Fibroblast of lung (primary cell): ENCODE results near the gene SEC31A. TPM values are rescaled to one million over a fixed set of nuclear protein-coding genes. Genes with fewer than 3 reads are reported as not detected.

Experiments used
- DNase-seq, 2 donors: peaks; one replicate each; pipeline versions ENCODE4 v3.0.0 to v3.0.0-alpha.2; 2010; ENCODE audit warnings: low read depth in 2 of 2
- H2AFZ ChIP-seq: 2 replicates; pipeline ENCODE4 v1.5.1; 2012; ENCODE audit warnings: low read length, control low read depth, inconsistent platforms
- H3K27ac ChIP-seq: 2 replicates; pipeline ENCODE4 v1.5.1; 2011; ENCODE audit warnings: low read length, control low read depth; ENCODE audit not compliant: insufficient read depth
- H3K27me3 ChIP-seq: 2 replicates; pipeline ENCODE4 v1.5.1; 2011; ENCODE audit warnings: mild to moderate bottlenecking, low read length; ENCODE audit not compliant: control insufficient read depth, insufficient read depth
- H3K36me3 ChIP-seq: 2 replicates; pipeline ENCODE4 v1.5.1; 2011; ENCODE audit warnings: low read length; ENCODE audit not compliant: control insufficient read depth, insufficient read depth
- H3K4me1 ChIP-seq: 2 replicates; pipeline ENCODE4 v1.5.1; 2011; ENCODE audit warnings: low read length; ENCODE audit not compliant: control insufficient read depth, insufficient read depth; ENCODE audit errors: extremely low read depth
- H3K4me2 ChIP-seq: 2 replicates; pipeline ENCODE4 v1.5.1; 2011; ENCODE audit warnings: low read length, control low read depth; ENCODE audit not compliant: insufficient read depth; ENCODE audit errors: extremely low read depth
- H3K4me3 ChIP-seq, 4 experiments: fragments of 200-600 bp in 1 of 4; sonication (generic) in 1 of 4; replicated peaks in 1 of 4; 2 replicates each; pipeline ENCODE4 v1.5.1; 2011 to 2016; ENCODE audit warnings: low read length in 4 of 4, low read depth in 3 of 4, mild to moderate bottlenecking in 3 of 4, control low read depth in 2 of 4, inconsistent platforms in 1 of 4, mixed read lengths in 1 of 4; ENCODE audit not compliant: insufficient read depth in 1 of 4; ENCODE audit errors: control extremely low read depth in 1 of 4
- H3K79me2 ChIP-seq: 2 replicates; pipeline ENCODE4 v1.5.1; 2012; ENCODE audit warnings: mild to moderate bottlenecking, low read length, inconsistent platforms; ENCODE audit not compliant: control insufficient read depth, insufficient read depth
- H3K9ac ChIP-seq: 2 replicates; pipeline ENCODE4 v1.5.1; 2011; ENCODE audit warnings: mild to moderate bottlenecking, low read length, control low read depth; ENCODE audit not compliant: insufficient read depth
- H3K9me3 ChIP-seq: 2 replicates; pipeline ENCODE4 v1.5.1; 2012; ENCODE audit warnings: low read depth, low read length; ENCODE audit not compliant: control insufficient read depth, insufficient read depth
- H4K20me1 ChIP-seq: 2 replicates; pipeline ENCODE4 v1.5.1; 2011; ENCODE audit warnings: low read length; ENCODE audit not compliant: control insufficient read depth, insufficient read depth; ENCODE audit errors: extremely low read depth
- CTCF ChIP-seq, 2 donors: IDR thresholded peaks in 1 of 2; conservative IDR thresholded peaks in 1 of 2; 1 replicate in 1 of 2; 2 replicates in 1 of 2; pipeline ENCODE4 v1.5.1; 2011 to 2012; ENCODE audit warnings: low read length in 2 of 2, control low read depth in 1 of 2, inconsistent platforms in 1 of 2, low read depth in 1 of 2, mild to moderate bottlenecking in 1 of 2
- EZH2 ChIP-seq: IDR thresholded peaks from 2 replicates; pipeline ENCODE4 v1.5.1; 2012; ENCODE audit warnings: low read length, control low read depth, mild to moderate bottlenecking; ENCODE audit errors: missing control alignments
- polyA plus RNA-seq, 2 donors: library from polyadenylated mRNA; depleted of rRNA in 1 of 2; stranded (reverse) in 1 of 2; unstranded in 1 of 2; fragments of >200 nt; gene quantifications; 2 replicates each; pipeline ENCODE4 v1.2.1, GENCODE V29; 2011 to 2012; ENCODE audit warnings: missing spikeins in 1 of 2
- total RNA-seq: library from RNA; depleted of rRNA; stranded (reverse); fragments of >200 nt; gene quantifications from 2 replicates; pipeline ENCODE4 v1.2.1, GENCODE V29; 2014

SEC31A gene
- total and polyA plus RNA-seq, 2 donors (not counting 1 experiment from before 2014, with no cell fraction given) = 342 to 472 TPM

GRCh38 chr4:82784681-82785610 is 106.0 kb downstream of the SEC31A start:
- Histone ChIP-seq H3K9ac (no peak overlapping the region), H2AFZ (no peak overlapping the region), H3K4me2 (no peak overlapping the region), H3K4me1 (peaks cover 8% of the 10 kb centered on the region), H3K79me2 (no peaks in the 10 kb centered on the region), H3K4me3 (peak overlapping the region in 1 of 4 experiments; percentile 14), H3K9me3 (no peaks in the 10 kb centered on the region), H4K20me1 (no peaks in the 10 kb centered on the region), H3K27ac (no peak overlapping the region), H3K36me3 (no peaks in the 10 kb centered on the region), H3K27me3 (no peaks in the 10 kb centered on the region)
- DNase-seq = peak; percentile 49 to 68
- TF ChIP-seq EZH2 (no peak), CTCF (conservative IDR thresholded peaks at IDR 0.05 in 1 of 2, IDR thresholded peaks at IDR 0.05 in 1 of 2; ENCODE audit: low read depth in 1 of 2, low read length in 2 of 2) (no peak)

- TF ChIP-seq CTCF (conservative IDR thresholded peaks at IDR 0.05 in 1 of 2, IDR thresholded peaks at IDR 0.05 in 1 of 2; ENCODE audit: low read depth in 1 of 2, low read length in 2 of 2) (no peak), EZH2 (no peak)
- H3K4me1 ChIP-seq = peaks cover 8% of the 10 kb centered on the region
- H4K20me1 ChIP-seq = no peaks in the 10 kb centered on the region
- H3K4me3 ChIP-seq = no peak overlapping the region
- no peak overlapping the region for H3K4me2 ChIP-seq
- DNase-seq = peak in 1 of 2 donors; percentile 55
- H2AFZ ChIP-seq = no peak overlapping the region
- no peaks in the 10 kb centered on the region for H3K36me3 ChIP-seq
- H3K9me3 ChIP-seq = no peaks in the 10 kb centered on the region
- H3K27me3 ChIP-seq = no peaks in the 10 kb centered on the region
- no peaks in the 10 kb centered on the region for H3K79me2 ChIP-seq
- no peak overlapping the region for H3K27ac ChIP-seq
- H3K9ac ChIP-seq = no peak overlapping the region
Observed at GRCh38 chr4:82782626-82783345, 108.2 kb downstream of the SEC31A start.

GRCh38 chr4:82780752-82781231 is 110.2 kb downstream of the SEC31A start:
- Histone ChIP-seq H3K36me3 (no peaks in the 10 kb centered on the region), H3K9me3 (no peaks in the 10 kb centered on the region), H3K27me3 (no peaks in the 10 kb centered on the region), H3K27ac (no peak overlapping the region), H2AFZ (no peak overlapping the region), H4K20me1 (no peaks in the 10 kb centered on the region), H3K4me2 (no peak overlapping the region), H3K79me2 (no peaks in the 10 kb centered on the region), H3K4me1 (peaks cover 8% of the 10 kb centered on the region), H3K4me3 (no peak overlapping the region), H3K9ac (no peak overlapping the region)
- TF ChIP-seq CTCF (conservative IDR thresholded peaks at IDR 0.05 in 1 of 2, IDR thresholded peaks at IDR 0.05 in 1 of 2; ENCODE audit: low read depth in 1 of 2, low read length in 2 of 2) (no peak), EZH2 (no peak)
- peak; percentile 36 to 73 for DNase-seq
